Inferior parietal cortex (tissue), 1 donor: Measurements from ENCODE around the gene CD300H.
"Not testable (repeated sequence)": the region's sequence is repeated elsewhere in the genome, so short reads cannot be mapped to it uniquely, and the experiment has no call there.

ENCODE experiments used
- DNase-seq: peaks from one replicate; pipeline ENCODE4 v3.0.0-alpha.2; 2016; ENCODE audit errors: extremely low spot score

The CD300H gene

GRCh38 chr17:74526681-74527080 is 40.6 kb downstream of the CD300H start:
- DNase-seq, result no peak

GRCh38 chr17:74525781-74526288 is 41.5 kb downstream of the CD300H start:
- no peak for DNase-seq

- DNase-seq, result no peak
Measured at GRCh38 chr17:74525465-74525725, 41.9 kb downstream of the CD300H start.

- DNase-seq, result no peak
Measured at GRCh38 chr17:74524653-74525464, 42.5 kb downstream of the CD300H start.

GRCh38 chr17:74523308-74523707 is 44.0 kb downstream of the CD300H start:
- no peak for DNase-seq

- no peak for DNase-seq
Measured at GRCh38 chr17:74522381-74523105, 44.8 kb downstream of the CD300H start.

- DNase-seq, result no peak
Measured at GRCh38 chr17:74521701-74522201, 45.6 kb downstream of the CD300H start.

- no peak for DNase-seq
Measured at GRCh38 chr17:74520790-74521480, 46.4 kb downstream of the CD300H start.

GRCh38 chr17:74520016-74520434 is 47.3 kb downstream of the CD300H start:
- DNase-seq, result no peak

GRCh38 chr17:74518413-74518981 is 48.8 kb downstream of the CD300H start:
- DNase-seq, result not testable (repeated sequence)

GRCh38 chr17:74516561-74517328 is 50.6 kb downstream of the CD300H start:
- DNase-seq, result no peak

- no peak for DNase-seq
Measured at GRCh38 chr17:74515941-74516340, 51.4 kb downstream of the CD300H start.

- DNase-seq, result no peak
Measured at GRCh38 chr17:74514632-74515334, 52.5 kb downstream of the CD300H start.

GRCh38 chr17:74513987-74514631 is 53.2 kb downstream of the CD300H start:
- no peak for DNase-seq

GRCh38 chr17:74512624-74513091 is 54.7 kb downstream of the CD300H start:
- no peak for DNase-seq

- no peak for DNase-seq
Measured at GRCh38 chr17:74512036-74512435, 55.3 kb downstream of the CD300H start.
